ENCODE measurements around the gene MICU1. TPM values are rescaled to one million over a fixed set of nuclear protein-coding genes. Genes with fewer than 3 reads are reported as not detected.

MICU1 gene
- polyA plus RNA-seq, 3 donors: 13.7 to 30.9 (median 27.8) TPM

- 81 to 96% (median 95%) methylated on average over 5 of the region's 5 CpGs for WGBS, 3 donors
- no peak overlapping the region for H3K27ac ChIP-seq (ENCODE audit: low read depth, low read length)
These were observed 102.8 kb downstream of the MICU1 start for GRCh38 chr10:72523062-72523461.

DNA sequence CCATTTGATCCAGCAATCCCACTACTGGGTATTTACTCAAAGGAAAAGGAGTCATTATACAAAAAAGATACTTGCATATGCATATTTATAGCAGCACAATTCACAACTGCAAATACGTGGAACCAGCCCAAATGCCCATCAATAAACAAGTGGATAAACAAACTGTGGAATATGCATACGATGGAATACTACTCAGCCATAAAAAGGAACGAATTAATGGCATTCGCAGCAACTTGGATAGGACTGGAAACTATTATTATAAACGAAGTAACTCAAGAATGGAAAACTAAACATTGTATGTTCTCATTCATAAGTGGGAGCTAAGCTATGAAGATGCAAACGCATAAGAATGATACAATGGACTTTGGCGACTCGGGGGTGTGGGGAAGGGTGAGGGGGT lies 108.6 kb downstream of the MICU1 start:
- 96 to 98% (median 97%) methylated on average over 8 of the region's 8 CpGs for WGBS, 3 donors
- H3K27ac ChIP-seq (ENCODE audit: low read depth, low read length): no peak overlapping the region

DNA sequence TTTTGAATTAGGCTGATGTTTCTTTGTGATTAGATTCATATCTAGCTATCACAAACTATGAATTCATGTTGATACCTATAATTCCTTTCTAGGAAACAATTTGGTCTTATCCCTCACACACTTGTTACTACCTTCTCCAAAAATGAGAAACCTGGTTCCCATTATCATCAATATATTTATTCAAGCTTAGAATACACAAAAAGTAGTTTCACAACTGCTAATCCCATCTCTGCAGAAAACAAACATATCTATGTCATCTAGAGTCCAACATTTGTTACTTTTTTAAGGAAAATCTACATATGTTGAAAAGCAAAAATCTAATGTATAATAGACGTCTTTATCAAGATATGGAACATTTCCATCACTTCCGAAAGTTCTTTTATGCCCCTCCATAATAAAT lies 110.4 kb downstream of the MICU1 start:
- H3K27ac ChIP-seq (ENCODE audit: low read depth, low read length): no peak overlapping the region
- WGBS, 3 donors: 76 to 95% (median 95%) methylated on average over 2 of the region's 2 CpGs

GRCh38 chr10:72513910-72514309 lies 112.0 kb downstream of the MICU1 start:
- H3K27ac ChIP-seq (ENCODE audit: low read depth, low read length): no peak overlapping the region

- H3K27ac ChIP-seq (ENCODE audit: low read depth, low read length): no peak overlapping the region
- WGBS, 3 donors: 58 to 89% (median 67%) methylated on average over 5 of the region's 5 CpGs
These were observed 114.4 kb downstream of the MICU1 start for GRCh38 chr10:72511459-72511858.

DNA sequence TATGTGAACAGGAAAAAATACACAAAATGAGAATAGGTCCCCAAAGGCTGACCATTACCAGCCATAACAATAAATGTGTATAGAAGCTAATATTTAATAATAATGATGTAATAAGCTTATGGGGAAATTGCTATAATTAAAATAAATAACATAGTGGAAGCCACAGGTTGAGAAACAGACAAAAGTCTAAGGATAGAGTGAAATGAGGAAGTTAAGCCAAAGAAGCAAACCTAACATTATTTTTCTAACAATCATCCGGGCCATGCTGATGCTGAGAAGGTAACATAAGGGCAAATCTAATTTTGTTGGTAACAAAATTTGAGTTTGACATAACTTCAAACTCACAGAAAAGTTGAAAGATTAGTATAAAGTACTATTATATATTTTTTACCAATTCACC lies 115.9 kb downstream of the MICU1 start:
- WGBS, 3 donors: 63 to 88% (median 67%) methylated on average over 1 of the region's 1 CpG
- no peak overlapping the region for H3K27ac ChIP-seq (ENCODE audit: low read depth, low read length)

- H3K27ac ChIP-seq (ENCODE audit: low read depth, low read length): no peak overlapping the region
- 67 to 95% (median 77%) methylated on average over 4 of the region's 4 CpGs for WGBS, 3 donors
These were observed 116.6 kb downstream of the MICU1 start for GRCh38 chr10:72509206-72509799.

GRCh38 chr10:72508033-72508432 lies 117.8 kb downstream of the MICU1 start:
- WGBS, 3 donors: 65 to 75% (median 71%) methylated on average over 2 of the region's 2 CpGs

GRCh38 chr10:72506474-72506873 lies 119.4 kb downstream of the MICU1 start:
- no peak overlapping the region for H3K27ac ChIP-seq (ENCODE audit: low read depth, low read length)

More at GRCh38 chr10:72508033-72508432, 117.8 kb downstream of the MICU1 start:
- no peak overlapping the region for H3K27ac ChIP-seq (ENCODE audit: low read depth, low read length)

DNA sequence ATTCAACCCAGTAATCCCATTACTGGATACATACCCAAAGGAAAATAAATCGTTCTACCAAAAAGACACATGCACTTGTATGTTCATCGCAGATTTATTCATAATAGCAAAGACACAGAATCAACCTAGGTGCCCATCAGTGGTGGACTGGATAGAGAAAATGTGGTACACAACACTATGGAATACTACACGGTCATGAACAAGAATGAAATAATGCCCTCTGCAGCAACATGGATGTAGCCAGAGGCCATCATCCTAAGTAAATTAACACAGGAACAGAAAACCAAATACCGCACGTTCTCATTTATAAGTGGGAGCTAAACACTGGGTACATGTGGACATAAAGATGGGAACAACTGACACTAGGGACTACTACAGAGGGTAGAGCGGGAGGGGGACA lies 120.4 kb downstream of the MICU1 start:
- H3K27ac ChIP-seq (ENCODE audit: low read depth, low read length): no peak overlapping the region
- WGBS, 3 donors: 97 to 99% (median 98%) methylated on average over 6 of the region's 6 CpGs

DNA sequence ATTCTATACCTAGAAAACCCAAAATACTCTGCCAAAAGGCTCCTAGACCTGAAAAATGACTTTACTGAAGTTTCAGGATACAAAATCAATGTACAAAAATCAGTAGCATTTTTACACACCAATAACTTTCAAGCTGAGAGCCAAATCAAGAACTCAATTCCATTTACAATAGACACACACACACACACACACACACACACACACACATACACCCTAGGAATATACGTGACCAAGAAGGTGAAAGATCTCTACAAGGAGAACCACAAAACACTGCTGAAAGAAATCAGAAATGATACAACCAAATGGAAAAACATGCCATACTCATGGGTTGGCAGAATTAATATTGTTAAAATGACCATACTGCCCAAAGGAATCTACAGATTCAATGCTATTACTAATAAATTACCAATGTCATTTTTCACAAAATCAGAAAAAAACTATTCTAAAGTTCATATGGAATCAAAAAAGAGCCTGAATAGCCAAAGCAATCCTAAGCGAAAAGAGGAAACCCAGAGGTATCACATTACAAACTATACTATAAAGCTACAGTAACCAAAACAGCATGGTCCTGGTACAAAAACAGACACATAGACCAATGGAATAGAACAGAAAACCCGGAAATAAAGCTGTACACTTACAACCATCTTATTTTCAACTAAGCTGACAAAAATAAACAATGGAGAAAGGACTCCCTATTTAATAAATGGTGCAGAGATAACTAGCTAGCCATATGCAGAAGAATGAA lies 122.0 kb downstream of the MICU1 start:
- WGBS, 3 donors: 83 to 95% (median 85%) methylated on average over 3 of the region's 3 CpGs

GRCh38 chr10:72503241-72503640 lies 122.6 kb downstream of the MICU1 start:
- no peak overlapping the region for H3K27ac ChIP-seq (ENCODE audit: low read depth, low read length)
- WGBS, 3 donors: 20 to 65% (median 30%) methylated on average over 1 of the region's 1 CpG

More for the DNA sequence above, 122.0 kb downstream of the MICU1 start:
- no peak overlapping the region for H3K27ac ChIP-seq (ENCODE audit: low read depth, low read length)

DNA sequence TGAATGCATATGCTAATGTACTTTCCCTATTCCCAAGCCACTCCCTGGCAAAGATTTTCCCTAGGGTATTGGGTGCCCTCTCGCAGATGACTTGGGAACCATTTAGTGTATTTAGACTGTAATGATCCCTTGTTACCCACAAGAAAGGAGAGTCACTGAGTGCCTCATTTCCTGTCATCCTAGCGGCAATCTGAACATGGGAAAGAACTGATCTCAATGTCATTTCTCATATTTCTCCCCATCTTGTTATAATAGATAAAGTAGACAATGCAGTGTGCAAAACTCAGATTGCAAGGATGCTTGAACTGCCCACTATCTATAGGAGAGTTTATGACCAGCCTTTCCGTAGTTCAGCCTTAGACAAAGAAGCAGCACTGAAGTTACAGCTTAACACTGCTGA lies 123.3 kb downstream of the MICU1 start:
- no peak overlapping the region for H3K27ac ChIP-seq (ENCODE audit: low read depth, low read length)
- 77 to 99% (median 80%) methylated on average over 3 of the region's 3 CpGs for WGBS, 3 donors

DNA sequence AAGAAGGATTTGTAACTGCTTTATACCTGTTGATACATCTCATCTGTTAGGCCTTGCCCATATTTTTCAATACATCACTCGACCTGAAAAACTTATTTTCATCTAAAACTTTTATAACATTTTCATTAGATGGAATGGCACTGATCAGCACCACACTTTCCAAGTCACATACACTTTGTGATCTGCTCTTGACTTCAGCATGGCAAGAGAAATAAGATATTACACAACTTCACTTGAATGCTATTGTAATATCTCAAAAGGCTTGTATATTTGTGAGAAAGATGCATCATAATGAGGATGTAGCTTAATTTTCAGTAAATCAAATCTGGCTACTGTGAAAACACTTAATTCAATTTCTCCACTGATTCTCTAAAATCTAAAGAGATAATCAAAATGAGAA lies 126.2 kb downstream of the MICU1 start:
- WGBS, 3 donors: 56 to 78% (median 66%) methylated on average over 1 of the region's 1 CpG

DNA sequence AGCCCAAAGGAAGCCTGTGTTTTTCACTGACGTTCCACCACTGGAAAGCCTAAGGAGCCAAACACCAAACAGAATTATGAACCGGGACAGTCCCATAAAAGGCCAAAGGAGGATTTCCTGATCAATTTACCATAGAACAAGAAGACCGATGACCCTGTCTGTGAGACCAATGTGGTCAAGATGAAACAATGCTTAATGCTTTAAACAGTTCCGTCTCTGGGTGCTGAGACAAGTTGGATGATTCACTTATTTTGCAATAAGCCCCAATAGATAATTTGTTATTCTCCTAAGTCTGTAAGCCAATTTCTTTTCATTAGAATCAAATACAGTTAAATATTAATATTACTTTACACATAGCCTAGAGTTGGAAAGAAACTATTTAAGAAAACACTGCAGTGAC lies 134.9 kb downstream of the MICU1 start:
- no peak overlapping the region for H3K27ac ChIP-seq (ENCODE audit: low read depth, low read length)
- WGBS, 3 donors: 62 to 72% (median 67%) methylated on average over 4 of the region's 4 CpGs

More for the DNA sequence above, 126.2 kb downstream of the MICU1 start:
- no peak overlapping the region for H3K27ac ChIP-seq (ENCODE audit: low read depth, low read length)

DNA sequence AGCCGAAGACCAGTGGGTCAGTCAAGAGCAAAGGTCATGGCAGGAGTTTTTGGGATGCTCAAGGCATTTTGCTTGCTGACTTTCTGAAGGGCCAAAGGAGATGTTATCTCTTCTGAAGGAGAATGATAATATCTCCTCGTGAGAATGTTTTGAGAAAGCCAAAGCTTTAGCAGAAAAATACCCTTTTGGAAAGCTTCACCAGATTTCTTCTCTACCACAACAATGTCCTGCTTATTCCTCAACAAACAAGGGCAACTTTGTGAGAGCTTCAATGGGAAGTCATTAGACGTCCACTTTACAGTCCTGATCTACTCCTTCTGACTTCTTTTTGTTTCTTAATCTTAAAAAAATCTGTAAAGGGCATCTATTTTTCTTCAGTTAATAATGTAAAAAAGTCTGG lies 138.4 kb downstream of the MICU1 start:
- 90 to 93% (median 93%) methylated on average over 3 of the region's 3 CpGs for WGBS, 3 donors
- no peak overlapping the region for H3K27ac ChIP-seq (ENCODE audit: low read depth, low read length)

DNA sequence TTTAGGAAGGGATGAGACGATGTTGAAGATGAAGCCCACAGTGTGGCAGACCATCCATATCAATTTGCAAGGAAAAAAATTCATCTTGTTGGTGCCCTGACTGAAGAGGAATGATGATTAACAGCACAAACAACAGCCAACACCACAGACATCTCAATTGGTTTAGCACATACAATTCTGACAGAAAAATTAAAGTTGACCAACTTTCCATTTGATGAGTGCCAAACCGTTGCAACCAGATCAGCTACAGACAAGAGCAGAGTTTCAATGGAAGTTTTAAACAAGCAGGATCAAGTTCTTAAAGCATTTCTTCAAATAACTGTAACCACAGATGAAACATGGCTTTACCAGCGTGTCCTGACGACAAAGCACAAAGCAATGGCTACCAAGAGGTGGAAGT lies 138.8 kb downstream of the MICU1 start:
- H3K27ac ChIP-seq (ENCODE audit: low read depth, low read length): no peak overlapping the region
- 93 to 96% (median 96%) methylated on average over 4 of the region's 4 CpGs for WGBS, 3 donors

DNA sequence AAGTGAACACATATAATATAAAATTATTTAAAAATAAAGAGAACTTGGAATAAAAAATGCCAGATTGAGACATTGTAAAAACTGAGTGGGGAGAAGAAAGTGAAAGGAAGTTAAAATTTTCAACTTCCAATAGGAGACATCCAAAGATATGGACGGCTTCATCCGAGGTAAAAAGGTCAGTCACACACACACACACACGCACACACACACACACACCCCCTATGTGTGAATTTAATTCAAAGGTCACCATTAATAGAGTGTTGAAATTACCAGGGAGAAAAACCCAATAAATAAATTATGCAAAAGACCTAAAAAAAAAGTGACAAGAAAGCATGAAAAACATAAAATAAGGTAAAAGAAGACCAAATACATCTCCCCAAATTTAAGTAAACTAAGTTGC lies 140.2 kb downstream of the MICU1 start:
- WGBS, 3 donors: 82 to 85% (median 83%) methylated on average over 3 of the region's 3 CpGs
- H3K27ac ChIP-seq (ENCODE audit: low read depth, low read length): no peak overlapping the region

GRCh38 chr10:72484521-72484920 lies 141.4 kb downstream of the MICU1 start:
- H3K27ac ChIP-seq (ENCODE audit: low read depth, low read length): no peak overlapping the region
- WGBS, 3 donors: 91 to 97% (median 97%) methylated on average over 3 of the region's 3 CpGs

DNA sequence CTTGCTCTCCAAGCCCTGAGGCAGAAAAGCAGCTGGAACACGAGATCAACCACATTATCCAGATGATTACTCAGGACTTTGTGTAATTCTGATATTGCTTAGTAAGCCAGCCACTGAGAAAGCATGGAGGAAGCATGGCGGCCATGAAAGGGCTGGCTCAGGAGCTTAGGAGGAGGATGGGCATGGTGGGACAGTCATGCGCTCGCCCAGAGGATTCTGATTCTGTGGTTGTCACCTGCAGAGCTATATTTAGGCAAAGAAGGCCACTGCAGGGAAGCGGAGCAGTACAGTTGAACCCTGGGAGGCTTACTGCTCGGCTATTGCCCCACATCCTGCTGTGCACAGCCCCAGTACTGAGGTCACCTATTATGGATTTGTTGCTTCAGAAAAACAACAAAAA lies 142.4 kb downstream of the MICU1 start:
- H3K27ac ChIP-seq (ENCODE audit: low read depth, low read length): no peak overlapping the region
- WGBS, 3 donors: 62 to 94% (median 65%) methylated on average over 6 of the region's 6 CpGs
